ENCODE results near the gene HNRNPDL.
"Not testable (repeated sequence)": the region's sequence is repeated elsewhere in the genome, so short reads cannot be mapped to it uniquely, and the experiment has no call there.

HNRNPDL gene

DNA sequence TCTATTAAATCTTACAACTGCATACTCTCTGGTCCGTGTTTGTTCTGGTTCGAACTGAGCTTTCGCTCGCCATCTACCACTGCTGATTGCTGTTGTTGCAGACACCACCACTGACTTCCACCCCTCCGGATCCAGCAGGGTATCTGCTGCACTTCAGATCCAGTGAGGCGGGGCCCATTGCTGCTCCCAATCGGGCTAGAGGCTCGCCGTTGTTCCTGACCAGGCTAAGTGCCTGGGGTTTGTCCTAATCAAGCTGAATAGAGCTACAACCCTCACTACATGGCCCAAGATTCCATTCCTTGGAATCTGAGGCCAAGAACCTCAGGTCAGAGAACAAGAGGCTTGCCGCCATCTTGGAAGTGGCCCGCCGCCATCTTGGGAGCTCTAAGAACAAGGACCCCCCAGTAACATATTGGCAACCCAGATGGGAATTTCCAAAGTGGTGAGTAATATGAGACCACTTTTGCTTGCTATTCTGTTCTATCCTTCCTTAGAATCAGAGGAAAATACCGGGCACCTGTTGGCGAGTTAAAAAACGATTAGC is 43.4 kb upstream of the HNRNPDL start:
- Histone ChIP-seq H3K4me3 (ENCODE audit: low read length) (no peak overlapping the region), H3K4me1 (ENCODE audit: control insufficient read depth, low read length) (no peaks in the 10 kb centered on the region), H3K9me3 (ENCODE audit: control insufficient read depth, insufficient read depth, low read length) (no peaks in the 10 kb centered on the region), H3F3A (ENCODE audit: control insufficient read depth, insufficient read depth) (no peaks in the 10 kb centered on the region), H3K79me2 (ENCODE audit: control insufficient read depth, low read length) (no peaks in the 10 kb centered on the region), H3K4me2 (ENCODE audit: low read length) (no peak overlapping the region), H4K20me1 (ENCODE audit: control insufficient read depth, insufficient read depth, low read depth, low read length) (no peaks in the 10 kb centered on the region), H3K27me3 (ENCODE audit: control insufficient read depth, low read length) (no peaks in the 10 kb centered on the region), H3K27ac (ENCODE audit: low read depth, low read length) (no peak overlapping the region), H3K36me3 (ENCODE audit: control insufficient read depth, low read length) (no peaks in the 10 kb centered on the region), H3K9me2 (replicated peaks; ENCODE audit: control insufficient read depth, low read length) (no peaks in the 10 kb centered on the region)
- TF ChIP-seq, protein P1, sequence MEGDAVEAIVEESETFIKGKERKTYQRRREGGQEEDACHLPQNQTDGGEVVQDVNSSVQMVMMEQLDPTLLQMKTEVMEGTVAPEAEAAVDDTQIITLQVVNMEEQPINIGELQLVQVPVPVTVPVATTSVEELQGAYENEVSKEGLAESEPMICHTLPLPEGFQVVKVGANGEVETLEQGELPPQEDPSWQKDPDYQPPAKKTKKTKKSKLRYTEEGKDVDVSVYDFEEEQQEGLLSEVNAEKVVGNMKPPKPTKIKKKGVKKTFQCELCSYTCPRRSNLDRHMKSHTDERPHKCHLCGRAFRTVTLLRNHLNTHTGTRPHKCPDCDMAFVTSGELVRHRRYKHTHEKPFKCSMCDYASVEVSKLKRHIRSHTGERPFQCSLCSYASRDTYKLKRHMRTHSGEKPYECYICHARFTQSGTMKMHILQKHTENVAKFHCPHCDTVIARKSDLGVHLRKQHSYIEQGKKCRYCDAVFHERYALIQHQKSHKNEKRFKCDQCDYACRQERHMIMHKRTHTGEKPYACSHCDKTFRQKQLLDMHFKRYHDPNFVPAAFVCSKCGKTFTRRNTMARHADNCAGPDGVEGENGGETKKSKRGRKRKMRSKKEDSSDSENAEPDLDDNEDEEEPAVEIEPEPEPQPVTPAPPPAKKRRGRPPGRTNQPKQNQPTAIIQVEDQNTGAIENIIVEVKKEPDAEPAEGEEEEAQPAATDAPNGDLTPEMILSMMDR (IDR thresholded peaks at IDR 0.05; ENCODE audit: low read depth, low read length, poor library complexity, severe bottlenecking) = no peak
- no peak for TF ChIP-seq EZH2phosphoT487 (IDR thresholded peaks at IDR 0.05; ENCODE audit: borderline replicate concordance, low read length)

DNA sequence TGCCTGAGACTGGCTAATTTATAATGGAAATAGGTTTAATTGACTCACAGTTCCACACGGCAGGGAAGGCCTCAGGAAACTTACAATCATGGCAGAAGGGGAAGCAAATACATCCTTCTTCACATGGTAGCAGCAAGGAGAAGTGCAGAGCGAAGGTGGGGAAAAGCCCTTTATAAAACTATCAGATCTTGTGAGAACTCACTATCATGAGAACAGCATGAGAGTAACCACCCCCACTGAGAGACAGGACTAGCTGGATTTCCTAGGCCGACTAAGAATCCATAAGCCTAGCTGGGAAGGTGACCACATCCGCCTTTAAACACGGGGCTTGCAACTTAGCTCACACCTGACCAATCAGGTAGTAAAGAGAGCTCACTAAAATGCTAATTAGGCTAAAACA is 42.8 kb upstream of the HNRNPDL start:
- not testable (repeated sequence) for H4K20me1 ChIP-seq (ENCODE audit: control insufficient read depth, insufficient read depth, low read depth, low read length); H3K27me3 ChIP-seq (ENCODE audit: control insufficient read depth, low read length); H3K4me1 ChIP-seq (ENCODE audit: control insufficient read depth, low read length); H3K79me2 ChIP-seq (ENCODE audit: control insufficient read depth, low read length); H3K36me3 ChIP-seq (ENCODE audit: control insufficient read depth, low read length); H3K4me3 ChIP-seq (ENCODE audit: low read length); H3K9me3 ChIP-seq (ENCODE audit: control insufficient read depth, insufficient read depth, low read length); H3K27ac ChIP-seq (ENCODE audit: low read depth, low read length); H3K9me2 ChIP-seq (replicated peaks; ENCODE audit: control insufficient read depth, low read length); H3F3A ChIP-seq (ENCODE audit: control insufficient read depth, insufficient read depth); H3K4me2 ChIP-seq (ENCODE audit: low read length)

DNA sequence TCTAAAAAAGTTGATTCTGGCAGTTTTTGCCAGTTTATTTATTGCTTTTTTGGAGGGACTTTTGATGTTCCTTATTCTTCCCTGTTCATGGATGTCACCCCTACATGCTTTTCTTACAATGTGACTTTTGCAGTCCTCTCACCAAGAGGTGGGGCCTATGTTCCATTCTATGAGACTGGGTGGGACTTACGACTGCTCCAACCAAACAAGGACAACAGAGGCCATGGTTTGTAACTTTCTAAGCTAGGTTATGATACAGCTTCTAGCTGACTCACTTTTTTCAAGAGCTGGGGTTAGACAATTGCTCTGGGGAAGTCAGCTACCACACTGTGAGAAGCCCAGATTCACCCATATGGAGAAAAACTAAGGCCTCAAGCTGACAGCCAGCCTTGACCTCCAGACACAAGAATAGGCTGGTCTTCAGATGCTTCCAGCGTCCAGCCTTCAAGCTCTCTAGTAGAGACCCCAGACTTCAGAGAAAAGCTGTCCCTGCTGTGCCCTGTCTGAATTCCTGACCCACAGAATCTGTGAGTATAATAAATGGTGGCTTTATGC is 39.6 kb upstream of the HNRNPDL start:
- peaks cover 14% of the 10 kb centered on the region for H3K36me3 ChIP-seq (ENCODE audit: control insufficient read depth, low read length)
- H3F3A ChIP-seq (ENCODE audit: control insufficient read depth, insufficient read depth) = no peaks in the 10 kb centered on the region
- H4K20me1 ChIP-seq (ENCODE audit: control insufficient read depth, insufficient read depth, low read depth, low read length) = no peaks in the 10 kb centered on the region
- no peaks in the 10 kb centered on the region for H3K4me1 ChIP-seq (ENCODE audit: control insufficient read depth, low read length)
- H3K79me2 ChIP-seq (ENCODE audit: control insufficient read depth, low read length) = no peaks in the 10 kb centered on the region
- H3K27me3 ChIP-seq (ENCODE audit: control insufficient read depth, low read length) = no peaks in the 10 kb centered on the region
- no peak overlapping the region for H3K27ac ChIP-seq (ENCODE audit: low read depth, low read length)
- TF ChIP-seq, protein P1 (IDR thresholded peaks at IDR 0.05; ENCODE audit: low read depth, low read length, poor library complexity, severe bottlenecking) = no peak
- no peak for TF ChIP-seq EZH2phosphoT487 (IDR thresholded peaks at IDR 0.05; ENCODE audit: borderline replicate concordance, low read length)
- H3K9me3 ChIP-seq (ENCODE audit: control insufficient read depth, insufficient read depth, low read length) = no peaks in the 10 kb centered on the region; the same call in 1 of the 2 replicates
- H3K4me3 ChIP-seq (ENCODE audit: low read length) = no peak overlapping the region
- no peaks in the 10 kb centered on the region for H3K9me2 ChIP-seq (replicated peaks; ENCODE audit: control insufficient read depth, low read length)
- no peak overlapping the region for H3K4me2 ChIP-seq (ENCODE audit: low read length)

DNA sequence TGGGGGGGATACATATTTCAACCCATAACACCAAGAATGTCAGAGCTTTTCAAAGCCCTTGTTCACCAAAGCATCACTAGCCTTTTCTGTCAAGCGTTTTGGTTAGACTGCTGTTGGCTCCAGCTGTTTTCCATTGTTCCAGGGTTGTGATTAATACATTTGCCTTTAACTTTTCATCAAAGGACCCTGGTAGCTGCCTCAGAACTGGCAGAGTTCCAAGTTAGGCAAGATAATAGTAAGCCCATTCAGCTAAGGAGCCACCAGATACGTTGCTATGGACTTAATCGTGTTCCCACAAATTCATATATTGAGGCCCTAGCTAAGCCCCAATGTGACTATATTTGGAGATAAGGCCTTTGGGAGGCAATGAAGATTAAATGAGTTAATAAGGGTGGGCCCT is 37.2 kb upstream of the HNRNPDL start:
- TF ChIP-seq, protein P1 (IDR thresholded peaks at IDR 0.05; ENCODE audit: low read depth, low read length, poor library complexity, severe bottlenecking) = no peak
- no peak for TF ChIP-seq EZH2phosphoT487 (IDR thresholded peaks at IDR 0.05; ENCODE audit: borderline replicate concordance, low read length)
- Histone ChIP-seq H3K36me3 (ENCODE audit: control insufficient read depth, low read length) (peaks cover 33% of the 10 kb centered on the region), H3K4me3 (ENCODE audit: low read length) (no peak overlapping the region)

More for the DNA sequence above, 37.2 kb upstream of the HNRNPDL start:
- H3K27me3 ChIP-seq (ENCODE audit: control insufficient read depth, low read length) = no peaks in the 10 kb centered on the region
- H3K79me2 ChIP-seq (ENCODE audit: control insufficient read depth, low read length) = no peaks in the 10 kb centered on the region
- H3K9me3 ChIP-seq (ENCODE audit: control insufficient read depth, insufficient read depth, low read length) = no peaks in the 10 kb centered on the region; the same call in 1 of the 2 replicates
- no peaks in the 10 kb centered on the region for H3K9me2 ChIP-seq (replicated peaks; ENCODE audit: control insufficient read depth, low read length)
- no peaks in the 10 kb centered on the region for H3F3A ChIP-seq (ENCODE audit: control insufficient read depth, insufficient read depth)
- H3K27ac ChIP-seq (ENCODE audit: low read depth, low read length) = no peak overlapping the region
- no peak overlapping the region for H3K4me2 ChIP-seq (ENCODE audit: low read length)
- H4K20me1 ChIP-seq (ENCODE audit: control insufficient read depth, insufficient read depth, low read depth, low read length) = no peaks in the 10 kb centered on the region
- H3K4me1 ChIP-seq (ENCODE audit: control insufficient read depth, low read length) = peaks cover 20% of the 10 kb centered on the region

Measured in DOHH2 (cell line).